IPS-15b (cell line): ENCODE results near the gene TRIM40.

ENCODE experiments used
- H3K27me3 ChIP-seq: one replicate; pipeline ENCODE4 v1.6.1; 2013; ENCODE audit warnings: low read length; ENCODE audit not compliant: control insufficient read depth, insufficient read depth
- H3K36me3 ChIP-seq: one replicate; pipeline ENCODE4 v1.6.1; 2013; ENCODE audit warnings: low read length; ENCODE audit not compliant: control insufficient read depth, insufficient read depth
- H3K4me1 ChIP-seq: one replicate; pipeline ENCODE4 v1.6.1; 2013; ENCODE audit warnings: mild to moderate bottlenecking, low read length; ENCODE audit not compliant: control insufficient read depth, insufficient read depth
- H3K4me3 ChIP-seq: one replicate; pipeline ENCODE4 v1.5.1; 2013; ENCODE audit warnings: low read depth, low read length
- H3K9ac ChIP-seq: one replicate; pipeline ENCODE4 v1.6.1; 2013; ENCODE audit warnings: low read depth, mild to moderate bottlenecking, low read length
- H3K9me3 ChIP-seq: one replicate; pipeline ENCODE4 v1.6.1; 2013; ENCODE audit warnings: mild to moderate bottlenecking, low read length; ENCODE audit not compliant: control insufficient read depth, insufficient read depth

Gene TRIM40

DNA sequence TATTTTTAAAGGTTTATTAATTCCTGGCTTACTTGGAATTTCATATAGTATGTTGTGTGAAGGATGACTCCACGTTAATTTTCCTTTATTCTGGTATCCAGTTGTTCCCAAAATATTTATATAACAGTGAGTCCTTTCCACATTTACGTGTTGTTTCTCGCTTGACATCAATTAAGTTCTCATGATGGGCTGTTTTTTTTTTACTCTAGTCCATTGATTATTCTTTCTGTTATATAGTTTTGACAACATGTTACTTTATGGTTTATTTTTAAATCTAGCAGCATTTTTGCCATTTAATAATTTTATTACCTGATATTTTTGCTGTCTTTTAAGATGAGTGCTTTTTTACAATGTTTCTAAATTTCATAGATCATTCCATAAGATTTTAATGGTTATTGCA is 6.7 kb downstream of the TRIM40 start:
- Histone ChIP-seq H3K4me1 (no peaks in the 10 kb centered on the region), H3K4me3 (no peak overlapping the region), H3K9me3 (no peaks in the 10 kb centered on the region), H3K27me3 (no peaks in the 10 kb centered on the region), H3K9ac (no peak overlapping the region), H3K36me3 (no peaks in the 10 kb centered on the region)

DNA sequence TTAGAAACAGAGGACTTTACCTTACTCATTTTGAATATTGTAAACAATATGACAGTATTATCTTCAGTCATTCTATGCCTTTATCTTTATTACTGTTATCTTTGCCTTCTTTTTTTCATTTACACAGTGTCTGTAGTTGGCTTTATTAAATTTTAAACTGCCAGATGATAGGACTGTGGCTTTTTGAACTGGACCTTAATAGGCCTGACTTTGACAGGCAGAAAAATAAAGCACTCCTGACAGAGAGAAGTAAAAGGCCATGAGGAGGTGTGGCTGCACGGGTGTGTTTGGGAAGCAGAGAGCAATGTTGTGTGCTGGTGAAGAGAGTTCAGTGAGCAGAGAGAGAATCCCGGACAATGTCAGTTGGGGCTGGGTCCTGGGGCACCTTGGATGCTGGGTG is 7.8 kb downstream of the TRIM40 start:
- no peak overlapping the region for H3K4me3 ChIP-seq
- no peaks in the 10 kb centered on the region for H3K27me3 ChIP-seq
- no peaks in the 10 kb centered on the region for H3K4me1 ChIP-seq
- H3K9me3 ChIP-seq, result no peaks in the 10 kb centered on the region
- no peak overlapping the region for H3K9ac ChIP-seq
- H3K36me3 ChIP-seq, result no peaks in the 10 kb centered on the region

DNA sequence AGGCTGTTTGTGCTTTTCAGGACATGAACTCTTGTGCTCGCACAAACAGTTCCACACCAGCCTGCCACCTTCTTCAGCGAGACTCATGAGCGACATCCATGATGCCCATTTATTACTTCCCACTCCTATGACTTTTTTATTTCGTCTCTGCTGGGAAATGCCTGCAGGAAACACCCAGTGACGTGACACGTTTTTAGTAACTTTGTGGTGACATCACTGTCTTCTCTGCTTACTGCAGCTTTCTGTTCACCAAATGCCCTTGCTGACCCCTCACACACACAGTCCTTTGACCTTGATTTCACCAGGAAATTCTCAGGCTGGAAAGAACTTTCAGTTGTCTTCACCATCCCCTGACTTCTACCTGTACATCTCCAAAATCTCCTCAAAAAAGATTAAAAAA is 8.9 kb downstream of the TRIM40 start:
- Histone ChIP-seq H3K4me1 (no peaks in the 10 kb centered on the region), H3K36me3 (no peaks in the 10 kb centered on the region), H3K27me3 (no peaks in the 10 kb centered on the region), H3K9me3 (no peaks in the 10 kb centered on the region), H3K9ac (no peak overlapping the region), H3K4me3 (no peak overlapping the region)

DNA sequence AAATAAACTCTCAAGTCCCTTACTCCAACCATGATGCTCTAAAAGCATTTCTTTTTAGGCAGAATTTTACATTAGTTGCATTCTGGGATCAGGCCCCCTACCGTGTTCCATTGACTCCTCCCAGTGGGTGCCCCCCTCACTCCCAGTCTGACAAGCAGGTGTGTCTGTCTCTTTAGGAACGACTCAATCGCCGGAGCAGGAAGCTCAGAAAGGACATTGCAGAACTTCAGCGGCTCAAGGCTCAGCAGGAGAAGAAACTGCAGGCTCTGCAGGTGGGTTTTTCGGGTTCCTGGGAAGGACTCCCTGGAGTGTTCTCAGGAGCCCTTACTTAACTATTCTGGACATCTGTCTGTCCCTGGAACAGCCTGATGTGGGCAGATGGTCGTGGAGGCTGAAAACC is 9.9 kb downstream of the TRIM40 start:
- peaks cover 3% of the 10 kb centered on the region for H3K27me3 ChIP-seq
- H3K36me3 ChIP-seq, result no peaks in the 10 kb centered on the region
- no peak overlapping the region for H3K4me3 ChIP-seq
- H3K4me1 ChIP-seq, result no peaks in the 10 kb centered on the region
- H3K9me3 ChIP-seq, result no peaks in the 10 kb centered on the region
- H3K9ac ChIP-seq, result no peak overlapping the region

DNA sequence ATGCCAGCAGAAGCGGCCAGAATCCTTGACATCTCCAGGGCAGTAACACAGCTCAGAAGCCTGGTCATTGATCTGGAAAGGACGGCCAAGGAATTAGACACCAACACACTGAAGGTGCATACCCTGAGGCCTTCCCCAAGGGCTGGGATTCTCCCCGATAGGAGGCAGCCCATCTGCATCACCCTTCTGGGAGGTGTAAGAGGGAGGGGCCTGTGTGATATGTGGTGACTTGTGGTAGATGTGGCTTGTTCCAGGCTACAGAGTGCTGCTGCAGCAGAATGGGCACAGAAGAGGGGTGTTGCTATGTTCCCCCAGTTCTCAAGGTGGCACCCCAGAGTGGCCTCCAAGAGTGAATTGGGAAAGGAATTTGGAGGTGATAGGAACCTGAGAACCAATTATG is 11.2 kb downstream of the TRIM40 start:
- Histone ChIP-seq H3K4me1 (no peaks in the 10 kb centered on the region), H3K36me3 (no peaks in the 10 kb centered on the region), H3K9me3 (no peaks in the 10 kb centered on the region), H3K4me3 (no peak overlapping the region), H3K27me3 (peaks cover 3% of the 10 kb centered on the region), H3K9ac (no peak overlapping the region)

DNA sequence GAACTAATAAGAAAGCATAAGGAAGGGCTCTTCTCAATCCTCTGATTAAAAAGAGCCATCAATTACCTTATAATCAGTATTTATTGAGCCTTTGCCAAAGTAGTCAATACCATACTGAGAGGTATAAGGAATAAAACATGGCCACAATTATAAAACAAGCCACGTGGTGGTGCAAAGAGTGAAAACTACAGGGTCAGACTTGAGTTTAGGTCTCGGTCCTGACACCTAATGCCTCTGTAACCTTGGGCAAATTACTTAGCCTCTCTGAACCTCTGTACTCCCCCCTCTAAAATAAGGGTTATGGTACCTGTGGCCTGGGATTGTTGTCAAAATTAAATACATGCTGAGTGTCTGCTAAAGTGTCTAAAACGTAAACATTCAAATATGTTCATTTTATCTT is 13.3 kb downstream of the TRIM40 start:
- no peak overlapping the region for H3K4me3 ChIP-seq
- H3K4me1 ChIP-seq, result no peaks in the 10 kb centered on the region
- peaks cover 3% of the 10 kb centered on the region for H3K27me3 ChIP-seq
- no peak overlapping the region for H3K9ac ChIP-seq
- H3K36me3 ChIP-seq, result no peaks in the 10 kb centered on the region
- H3K9me3 ChIP-seq, result no peaks in the 10 kb centered on the region

DNA sequence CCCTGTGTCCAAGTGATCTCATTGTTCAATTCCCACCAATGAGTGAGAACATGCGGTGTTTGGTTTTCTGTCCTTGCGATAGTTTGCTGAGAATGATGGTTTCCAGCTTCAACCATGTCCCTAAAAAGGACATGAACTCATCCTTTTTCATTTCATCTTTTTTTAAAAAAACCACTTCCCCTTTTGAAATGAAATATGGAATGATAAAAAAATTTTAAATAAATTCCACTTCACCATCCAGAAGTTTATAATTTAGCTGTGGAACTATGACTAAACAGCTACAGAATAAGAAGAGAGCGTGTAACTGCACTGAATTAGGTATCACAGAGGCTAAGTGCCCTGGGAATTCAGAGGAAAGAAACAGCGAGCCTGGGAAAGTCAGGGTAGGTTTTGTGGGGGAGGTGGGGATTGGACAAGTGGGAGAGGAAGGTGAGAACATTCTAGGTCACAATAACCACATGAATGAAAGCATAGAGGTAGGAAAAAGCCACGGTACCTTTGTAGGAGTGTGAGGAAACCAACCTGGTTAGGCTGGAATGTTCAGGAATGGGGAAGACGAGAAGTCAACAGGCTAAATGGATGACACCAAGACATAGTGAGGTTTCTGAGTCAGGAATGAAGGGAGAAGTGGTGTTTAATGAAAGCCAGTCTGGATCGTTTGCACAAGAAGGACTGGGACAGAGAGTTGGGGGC is 14.1 kb downstream of the TRIM40 start:
- no peak overlapping the region for H3K9ac ChIP-seq
- H3K4me3 ChIP-seq, result no peak overlapping the region
- no peaks in the 10 kb centered on the region for H3K9me3 ChIP-seq
- peaks cover 3% of the 10 kb centered on the region for H3K27me3 ChIP-seq
- H3K4me1 ChIP-seq, result no peaks in the 10 kb centered on the region
- H3K36me3 ChIP-seq, result no peaks in the 10 kb centered on the region

DNA sequence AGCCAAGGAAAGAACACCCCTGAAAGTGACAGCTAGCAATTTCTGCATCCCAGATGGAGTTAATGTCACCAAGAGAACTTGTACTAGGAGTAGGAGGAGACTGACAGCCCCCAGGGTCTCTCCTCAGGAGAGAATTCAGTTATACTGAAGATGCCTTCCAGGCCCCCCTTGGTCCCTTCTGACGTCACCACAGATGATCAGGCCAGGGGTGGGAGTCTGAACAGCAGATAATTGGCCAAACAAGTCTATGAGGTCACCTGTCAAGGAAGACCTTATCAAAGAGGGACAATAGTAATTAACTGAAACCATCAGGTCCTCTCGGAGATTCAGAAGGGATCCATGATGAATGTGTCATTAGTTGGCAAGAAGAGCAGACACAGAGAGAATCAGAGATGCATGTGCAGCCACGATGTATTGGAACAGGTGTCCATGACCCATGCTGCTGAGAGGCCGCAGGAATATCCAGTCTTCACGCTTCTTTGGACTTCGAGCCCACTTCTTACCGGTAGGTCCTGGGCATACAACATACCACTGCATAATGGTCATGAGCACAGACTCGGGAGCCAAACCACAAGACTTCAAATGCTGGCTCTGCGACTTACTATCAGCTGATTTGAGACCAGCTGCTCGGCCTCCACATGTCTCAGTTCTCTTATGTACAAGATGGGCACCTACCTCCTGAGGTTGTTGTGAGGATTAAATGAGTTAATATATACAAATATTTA is 14.9 kb downstream of the TRIM40 start:
- no peaks in the 10 kb centered on the region for H3K9me3 ChIP-seq
- peaks cover 3% of the 10 kb centered on the region for H3K27me3 ChIP-seq
- no peak overlapping the region for H3K9ac ChIP-seq
- no peaks in the 10 kb centered on the region for H3K36me3 ChIP-seq
- H3K4me3 ChIP-seq, result no peak overlapping the region
- H3K4me1 ChIP-seq, result no peaks in the 10 kb centered on the region

DNA sequence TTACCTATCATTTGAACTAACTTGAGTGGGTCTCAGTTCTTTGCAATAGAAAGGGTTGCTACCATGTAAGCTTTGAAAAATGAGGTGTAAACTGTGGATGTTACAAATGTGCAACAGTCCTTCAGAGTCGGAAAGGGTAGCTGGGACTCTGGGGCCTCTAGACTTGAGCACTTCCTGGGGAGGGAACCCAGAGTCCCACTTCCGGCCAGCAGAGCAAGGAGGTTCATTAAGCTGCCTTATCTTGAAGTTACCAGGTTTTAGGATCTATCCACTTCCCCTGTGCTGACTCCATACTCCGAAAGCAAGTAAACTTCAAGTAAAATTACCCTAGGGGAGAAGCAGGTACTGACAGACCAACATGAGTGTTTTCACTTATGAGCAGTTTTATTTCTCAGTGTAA is 15.6 kb downstream of the TRIM40 start:
- Histone ChIP-seq H3K27me3 (peaks cover 3% of the 10 kb centered on the region), H3K9ac (no peak overlapping the region), H3K9me3 (no peaks in the 10 kb centered on the region), H3K4me1 (no peaks in the 10 kb centered on the region), H3K4me3 (no peak overlapping the region), H3K36me3 (no peaks in the 10 kb centered on the region)

DNA sequence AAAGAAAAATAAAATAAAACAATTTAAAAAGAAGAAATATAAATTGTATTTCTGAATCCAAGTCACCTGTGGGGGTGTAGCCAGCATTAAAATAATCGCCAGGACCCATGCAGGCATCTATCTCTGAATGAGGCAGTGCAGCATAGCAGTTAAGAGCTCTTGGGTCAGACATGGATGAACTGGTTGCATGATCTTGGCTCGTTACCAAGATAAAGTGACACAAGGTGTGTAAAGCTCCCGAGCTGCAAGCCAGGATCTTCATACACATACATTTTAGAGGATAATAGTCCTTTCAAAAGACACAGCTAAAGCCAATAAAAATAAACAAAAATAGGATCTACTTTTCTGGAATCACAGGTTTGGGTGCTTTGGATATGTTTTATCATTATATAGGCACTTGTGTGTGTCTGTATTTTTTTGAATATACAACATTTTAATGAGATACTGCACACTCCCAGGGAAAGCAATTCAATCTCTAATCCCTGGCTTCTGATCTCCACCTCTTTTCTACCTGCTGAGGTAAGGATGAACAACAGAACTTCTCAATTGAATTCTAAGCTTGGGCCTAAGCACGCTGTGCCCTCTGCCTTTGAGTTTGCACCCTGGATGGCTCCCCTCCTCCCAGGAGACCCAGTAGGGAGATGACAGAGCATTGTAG is 16.2 kb downstream of the TRIM40 start:
- no peaks in the 10 kb centered on the region for H3K9me3 ChIP-seq
- peaks cover 3% of the 10 kb centered on the region for H3K27me3 ChIP-seq
- H3K4me3 ChIP-seq, result no peak overlapping the region
- H3K4me1 ChIP-seq, result no peaks in the 10 kb centered on the region
- H3K9ac ChIP-seq, result no peak overlapping the region
- no peaks in the 10 kb centered on the region for H3K36me3 ChIP-seq

DNA sequence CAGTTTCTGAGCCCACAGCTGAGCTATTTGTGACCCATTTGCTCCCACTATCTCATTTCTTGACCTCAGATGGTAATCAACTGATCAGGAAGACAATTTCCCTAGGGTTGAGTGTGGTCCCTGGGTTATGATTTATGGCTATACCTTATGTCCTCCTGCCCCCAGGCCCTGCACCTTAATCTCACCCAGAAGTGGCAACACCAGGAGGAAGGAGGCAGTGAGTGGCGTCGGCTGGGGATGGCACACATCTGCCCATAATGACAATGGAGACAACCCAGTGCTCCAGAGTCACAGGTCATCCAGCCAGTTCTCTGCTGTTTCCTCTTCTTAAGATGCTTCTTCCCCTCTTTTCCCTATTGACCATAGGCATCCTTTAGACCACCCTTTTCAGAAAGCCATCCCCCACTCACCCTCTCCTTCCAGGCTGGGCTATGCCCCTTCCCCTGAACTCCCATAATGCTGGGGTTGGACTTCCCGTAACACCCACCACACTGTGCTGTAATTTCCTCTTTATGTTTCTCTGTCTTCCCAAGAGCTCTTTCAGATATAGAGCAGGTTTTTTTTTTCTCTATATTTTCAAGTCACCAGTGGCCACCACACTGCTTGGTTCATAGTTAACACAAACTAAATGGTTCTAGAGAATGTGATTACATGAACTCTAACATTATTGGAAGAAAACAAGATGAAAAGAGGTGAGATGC is 17.1 kb downstream of the TRIM40 start:
- Histone ChIP-seq H3K9me3 (no peaks in the 10 kb centered on the region), H3K27me3 (peaks cover 3% of the 10 kb centered on the region), H3K9ac (no peak overlapping the region), H3K4me3 (no peak overlapping the region), H3K4me1 (no peaks in the 10 kb centered on the region), H3K36me3 (no peaks in the 10 kb centered on the region)
